Sigmoid colon (tissue), 4 donors: ENCODE data around the gene KSR1.

Experiments
- EP300 ChIP-seq, 4 donors: sonication (generic); formaldehyde crosslinking; IDR thresholded peaks; one replicate each; pipeline ENCODE4 v1.6.1; 2017; ENCODE audit warnings: antibody characterized with exemption in 4 of 4
- POLR2AphosphoS5 ChIP-seq, 4 donors: sonication (generic); formaldehyde crosslinking; IDR thresholded peaks; one replicate each; pipeline ENCODE4 v1.6.1; 2017; ENCODE audit warnings: antibody characterized with exemption in 4 of 4
- TF ChIP-seq, protein P1 (sequence below), 4 experiments: fragments of 450-650 bp in 3 of 4; fragments of 200-600 bp in 1 of 4; IDR thresholded peaks; one replicate each; pipeline ENCODE4 v1.5.1; 2016 to 2019; ENCODE audit warnings: antibody characterized with exemption in 4 of 4, mild to moderate bottlenecking in 3 of 4, moderate library complexity in 2 of 4

DNA sequence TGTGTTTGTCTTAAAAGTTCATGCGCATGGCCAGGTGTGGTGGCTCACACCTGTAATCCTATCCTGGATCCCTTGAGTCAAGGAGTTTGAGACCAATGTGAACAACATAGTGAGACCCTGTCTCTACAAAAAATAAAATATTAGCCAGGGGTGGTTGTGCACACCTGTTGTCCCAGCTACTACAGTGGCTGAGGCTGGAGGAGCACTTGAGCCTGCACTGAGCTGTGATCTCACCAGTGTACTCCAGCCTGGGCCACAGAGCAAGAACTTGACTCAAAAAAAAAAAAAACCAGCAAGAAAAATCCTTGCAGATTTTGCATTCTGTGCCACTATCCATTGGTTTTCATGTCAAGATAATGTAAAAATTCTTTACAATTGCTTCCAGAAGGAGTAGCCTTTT is 8.2 kb downstream of the KSR1 start:
- TF ChIP-seq, protein P1, sequence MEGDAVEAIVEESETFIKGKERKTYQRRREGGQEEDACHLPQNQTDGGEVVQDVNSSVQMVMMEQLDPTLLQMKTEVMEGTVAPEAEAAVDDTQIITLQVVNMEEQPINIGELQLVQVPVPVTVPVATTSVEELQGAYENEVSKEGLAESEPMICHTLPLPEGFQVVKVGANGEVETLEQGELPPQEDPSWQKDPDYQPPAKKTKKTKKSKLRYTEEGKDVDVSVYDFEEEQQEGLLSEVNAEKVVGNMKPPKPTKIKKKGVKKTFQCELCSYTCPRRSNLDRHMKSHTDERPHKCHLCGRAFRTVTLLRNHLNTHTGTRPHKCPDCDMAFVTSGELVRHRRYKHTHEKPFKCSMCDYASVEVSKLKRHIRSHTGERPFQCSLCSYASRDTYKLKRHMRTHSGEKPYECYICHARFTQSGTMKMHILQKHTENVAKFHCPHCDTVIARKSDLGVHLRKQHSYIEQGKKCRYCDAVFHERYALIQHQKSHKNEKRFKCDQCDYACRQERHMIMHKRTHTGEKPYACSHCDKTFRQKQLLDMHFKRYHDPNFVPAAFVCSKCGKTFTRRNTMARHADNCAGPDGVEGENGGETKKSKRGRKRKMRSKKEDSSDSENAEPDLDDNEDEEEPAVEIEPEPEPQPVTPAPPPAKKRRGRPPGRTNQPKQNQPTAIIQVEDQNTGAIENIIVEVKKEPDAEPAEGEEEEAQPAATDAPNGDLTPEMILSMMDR (IDR thresholded peaks at IDR 0.05): no peak
- no peak for TF ChIP-seq EP300 (IDR thresholded peaks at IDR 0.05)
- no peak for TF ChIP-seq POLR2AphosphoS5 (IDR thresholded peaks at IDR 0.05)
